Heart left ventricle (tissue), 16 donors: ENCODE data around the gene C1orf50. TPM values are rescaled to one million over a fixed set of nuclear protein-coding genes. Genes with fewer than 3 reads are reported as not detected.

Source experiments
- ATAC-seq, 4 donors: fragments of 200-7000 bp; cut with Tn5 transposase; one replicate each; pipeline ENCODE4 v1.9.1; 2020 to 2022; ENCODE audit warnings: moderate library complexity in 4 of 4, mild to moderate bottlenecking in 3 of 4, moderate number of reproducible peaks in 1 of 4
- DNase-seq, 5 donors: peaks; one replicate each; pipeline ENCODE4 v3.0.0-alpha.2; 2020
- H3K27ac ChIP-seq, 12 donors: fragments of 200-600 bp; sonication (generic) in 4 of 12; one replicate each; pipeline versions ENCODE4 v1.5.0 to v1.8.0; 2016 to 2022; ENCODE audit warnings: mild to moderate bottlenecking in 2 of 12
- H3K27me3 ChIP-seq, 9 donors: fragments of 200-600 bp; sonication (generic) in 2 of 9; one replicate each; pipeline versions ENCODE4 v1.5.1 to v1.8.0; 2016 to 2022; ENCODE audit warnings: mild to moderate bottlenecking in 3 of 9
- H3K36me3 ChIP-seq, 9 donors: fragments of 200-600 bp; sonication (generic) in 2 of 9; one replicate each; pipeline versions ENCODE4 v1.5.0 to v1.8.0; 2018 to 2022; ENCODE audit warnings: mild to moderate bottlenecking in 2 of 9
- H3K4me1 ChIP-seq, 12 donors: fragments of 200-600 bp; sonication (generic) in 4 of 12; one replicate each; pipeline versions ENCODE4 v1.5.0 to v1.8.0; 2016 to 2022; ENCODE audit warnings: mild to moderate bottlenecking in 3 of 12
- H3K4me3 ChIP-seq, 12 donors: fragments of 200-600 bp; sonication (generic) in 4 of 12; one replicate each; pipeline versions ENCODE4 v1.5.0 to v1.8.0; 2017 to 2022; ENCODE audit warnings: mild to moderate bottlenecking in 9 of 12, moderate library complexity in 4 of 12
- H3K9me3 ChIP-seq, 12 donors: fragments of 200-600 bp; sonication (generic) in 4 of 12; one replicate each; pipeline versions ENCODE4 v1.5.0 to v1.8.0; 2016 to 2022; ENCODE audit warnings: mild to moderate bottlenecking in 1 of 12
- CTCF ChIP-seq, 12 donors: fragments of 200-600 bp; sonication (generic) in 4 of 12; IDR thresholded peaks; one replicate each; pipeline versions ENCODE4 v1.5.0 to v1.8.0; 2018 to 2022; ENCODE audit warnings: antibody characterized with exemption in 12 of 12, mild to moderate bottlenecking in 5 of 12
- POLR2A ChIP-seq, 2 donors: fragments of 450-650 bp; IDR thresholded peaks; one replicate each; pipeline ENCODE4 v1.6.1; 2017; ENCODE audit warnings: antibody characterized with exemption in 2 of 2, mild to moderate bottlenecking in 2 of 2, moderate library complexity in 2 of 2
- WGBS, 4 donors: extraction: QIAGEN DNeasy Blood & Tissue Kit in 2 of 4; methylation state at CpG; one replicate each; pipeline versions ENCODE4 v1.1.5 to v1.1.7; 2013 to 2018; 5-methylcytosine and 5-hydroxymethylcytosine counted together
- intact Hi-C, 10 donors: fragments of 100-400 bp; cut with DNase I; formaldehyde crosslinking; loops; one replicate each; pipeline versions ENCODE4 v1.11.1 to v1.14.2; 2022
- polyA plus RNA-seq, 2 donors: library from polyadenylated mRNA; stranded (reverse); fragments of 200-250 nt; gene quantifications; one replicate each; pipeline ENCODE4 v1.2.3, GENCODE V29; 2013
- total RNA-seq, 9 donors: library from RNA; depleted of rRNA in 2 of 9; stranded (reverse); fragments of >200 nt in 2 of 9; fragmentation: NEBNext Ultra II Directional in 3 of 9; extraction: Animal tissue kit (Norgen Biotek cat#: 25700) in 3 of 9; gene quantifications; one replicate each; pipeline versions ENCODE4 v1.1.0 to v1.2.4, GENCODE V29; 2016 to 2023
- donor health status: ischemic (EF 13 %, LVEDD 7.1; RV severe dilation, severe dysfunction).
- donor health status: healthy with polysubstance abuse.
- donor health status: DM: no; HTN: yes; CAD: no.
- donor health status: DM: no; HTN: no; CAD: no.
- donor health status: ischemic (EF 25% LVEDD 6.9; RV normal size, moderate dysfunction).
- donor health status: ischemic (EF 25% LVEDD 5.7; RV mildly dilated, moderate dysfunction).
- donor health status: healthy.
- donor health status: DM: yes; HTN: yes; CAD: no.
- donor health status: ischemic (EF 35%, LVEDD 5.7; RV mildly dilated, moderate dysfunction).
- donor health status: nonischemic (EF 11% LVEDD 7.7; RV severe dilation, severe dysfunction).
- donor health status: DM: yes; HTN: yes; CAD: no.
- donor health status: PGD.
- donor health status: ischemic (EF 29% LVEDD 5.4; RV normal size, mild dysfunction).
- donor health status: nonischemic (EF 23%, LVEDD 6.1; RV moderate dilation, normal function).

Gene C1orf50
- total and polyA plus RNA-seq, 11 donors = 3.0 to 9.2 (median 5.6) TPM

- Histone ChIP-seq H3K36me3 (peaks cover 0 to 90% (median 85%) of the 10 kb centered on the region in 9 donors), H3K27ac (no peak overlapping the region), H3K4me1 (peaks cover 0 to 19% (median 0%) of the 10 kb centered on the region in 12 donors), H3K27me3 (no peaks in the 10 kb centered on the region), H3K4me3 (no peak overlapping the region), H3K9me3 (no peaks in the 10 kb centered on the region)
- TF ChIP-seq CTCF (IDR thresholded peaks at IDR 0.05) (no peak), POLR2A (IDR thresholded peaks at IDR 0.05) (no peak)
- 85 to 93% (median 91%) methylated on average over 6 of the region's 6 CpGs for WGBS, 4 donors
- intact Hi-C loops = loop anchor here in 3 of 10 donors (10.0 kb wide), 2 partner anchors 297 to 407 kb away; partner anchors contain the start of genes PPCS (in 1 of the 3) and ZMYND12 (in 1 of the 3)
- ATAC-seq = no peak
- DNase-seq = no peak
Measured at GRCh38 chr1:42752284-42752683, 14.8 kb upstream of the C1orf50 start.

- no peak for DNase-seq
- Histone ChIP-seq H3K9me3 (no peaks in the 10 kb centered on the region), H3K36me3 (peaks cover 2 to 90% (median 87%) of the 10 kb centered on the region in 9 donors), H3K4me1 (peaks cover 0 to 17% (median 0%) of the 10 kb centered on the region in 12 donors), H3K4me3 (no peak overlapping the region), H3K27ac (no peak overlapping the region), H3K27me3 (no peaks in the 10 kb centered on the region)
- intact Hi-C loops = loop anchor here in 3 of 10 donors (10.0 kb wide), 2 partner anchors 298 to 408 kb away; partner anchors contain the start of genes PPCS (in 1 of the 3) and ZMYND12 (in 1 of the 3)
- 76 to 92% (median 82%) methylated on average over 1 of the region's 1 CpG for WGBS, 4 donors
- no peak for TF ChIP-seq POLR2A (IDR thresholded peaks at IDR 0.05)
- no peak for TF ChIP-seq CTCF (IDR thresholded peaks at IDR 0.05)
- ATAC-seq = no peak
Measured at GRCh38 chr1:42753070-42753469, 14.0 kb upstream of the C1orf50 start.

- Histone ChIP-seq H3K4me3 (no peak overlapping the region), H3K27ac (no peak overlapping the region), H3K9me3 (no peaks in the 10 kb centered on the region), H3K4me1 (peaks cover 0 to 4% (median 0%) of the 10 kb centered on the region in 12 donors), H3K27me3 (no peaks in the 10 kb centered on the region), H3K36me3 (peaks cover 2 to 100% (median 91%) of the 10 kb centered on the region in 9 donors)
- DNase-seq (no peak), ATAC-seq (peak in 3 of 4 donors; percentile 59 to 63 (median 60))
- 78 to 82% (median 80%) methylated on average over 17 of the region's 17 CpGs for WGBS, 4 donors
- intact Hi-C loops = loop anchor here in 3 of 10 donors (10.0 kb wide), 2 partner anchors 302 to 412 kb away; partner anchors contain the start of genes PPCS (in 1 of the 3) and ZMYND12 (in 1 of the 3)
- TF ChIP-seq POLR2A (IDR thresholded peaks at IDR 0.05) = no peak
- peak; percentile 52 to 73 (median 57) for TF ChIP-seq CTCF (IDR thresholded peaks at IDR 0.05)
Measured at GRCh38 chr1:42756956-42757891, 9.8 kb upstream of the C1orf50 start.

GRCh38 chr1:42757892-42758275 is 9.2 kb upstream of the C1orf50 start:
- H3K4me3 ChIP-seq = no peak overlapping the region
- H3K27ac ChIP-seq = no peak overlapping the region
- H3K36me3 ChIP-seq = peaks cover 2 to 97% (median 87%) of the 10 kb centered on the region in 9 donors
- H3K4me1 ChIP-seq = peaks cover 0 to 3% (median 0%) of the 10 kb centered on the region in 12 donors
- no peaks in the 10 kb centered on the region for H3K9me3 ChIP-seq
- H3K27me3 ChIP-seq = no peaks in the 10 kb centered on the region
- no peak for TF ChIP-seq POLR2A (IDR thresholded peaks at IDR 0.05)
- no peak for TF ChIP-seq CTCF (IDR thresholded peaks at IDR 0.05)
- no peak for ATAC-seq
- intact Hi-C loops = loop anchor here in 3 of 10 donors (10.0 kb wide), 2 partner anchors 303 to 413 kb away; partner anchors contain the start of genes PPCS (in 1 of the 3) and ZMYND12 (in 1 of the 3)
- DNase-seq = no peak
